ENCODE measurements around the gene FAM187B. TPM values are rescaled to one million over a fixed set of nuclear protein-coding genes. Genes with fewer than 3 reads are reported as not detected.

The FAM187B gene
- total and polyA plus RNA-seq, 4 experiments from 2014 or later = not detected

- H3K27me3 Mint-ChIP-seq = no peaks in the 10 kb centered on the region
- Histone ChIP-seq H3K27ac (ENCODE audit: low read depth, low read length) (no peak overlapping the region), H3K4me3 (ENCODE audit: low read length in 2 of 2) (no peak overlapping the region), H3K27me3 (ENCODE audit: insufficient read depth, low read length) (no peaks in the 10 kb centered on the region), H3K36me3 (ENCODE audit: insufficient read depth, low read length) (no peaks in the 10 kb centered on the region), H3K9me3 (ENCODE audit: control insufficient read depth in 1 of 2, low read length in 2 of 2) (no peaks in the 10 kb centered on the region), H3K4me1 (ENCODE audit: insufficient read depth, low read length) (peaks cover 9% of the 10 kb centered on the region)
- H3K4me1 Mint-ChIP-seq = peaks cover 13 to 28% (median 22%) of the 10 kb centered on the region in 4 donors
- peaks cover 0 to 2% (median 0%) of the 10 kb centered on the region in 8 donors for H3K9me3 Mint-ChIP-seq
- H3K27ac Mint-ChIP-seq = no peak overlapping the region
- H3K36me3 Mint-ChIP-seq = no peaks in the 10 kb centered on the region
- ChIA-PET CTCF (ENCODE audit: partially characterized antibody) (no interaction called here), POLR2A (ENCODE audit: partially characterized antibody) (interaction anchor here (3.3 to 4.3 kb wide), 2 partner anchors 11 to 17 kb away, joined by 11 to 23 read pairs; no protein-coding TSS in a partner anchor)
- no peak for DNase-seq
- H3K4me3 Mint-ChIP-seq = no peak overlapping the region
- intact Hi-C loops (cut with micrococcal nuclease) = loop anchor here (2.0 kb wide), 1 partner anchor 15 kb away; no protein-coding TSS in a partner anchor
Measured at GRCh38 chr19:35195830-35196229, 32.7 kb downstream of the FAM187B start.

- no peaks in the 10 kb centered on the region for H3K36me3 Mint-ChIP-seq
- Histone ChIP-seq H3K27ac (ENCODE audit: low read depth, low read length) (no peak overlapping the region), H3K36me3 (ENCODE audit: insufficient read depth, low read length) (no peaks in the 10 kb centered on the region), H3K4me3 (ENCODE audit: low read length in 2 of 2) (no peak overlapping the region), H3K9me3 (ENCODE audit: control insufficient read depth in 1 of 2, low read length in 2 of 2) (no peaks in the 10 kb centered on the region), H3K4me1 (ENCODE audit: insufficient read depth, low read length) (peaks cover 9% of the 10 kb centered on the region), H3K27me3 (ENCODE audit: insufficient read depth, low read length) (no peaks in the 10 kb centered on the region)
- ChIA-PET POLR2A (ENCODE audit: partially characterized antibody) (interaction anchor here (0.6 to 4.3 kb wide), 10 partner anchors 12 to 72 kb away, joined by 3 to 23 read pairs (median 4); no protein-coding TSS in a partner anchor), CTCF (ENCODE audit: partially characterized antibody) (interaction anchor here (0.7 to 1.9 kb wide), 16 partner anchors 9 to 301 kb away, joined by 3 to 6 read pairs (median 4); partner anchors contain the start of gene FXYD5)
- H3K4me3 Mint-ChIP-seq = no peak overlapping the region
- no peaks in the 10 kb centered on the region for H3K27me3 Mint-ChIP-seq
- H3K9me3 Mint-ChIP-seq = peaks cover 0 to 2% (median 0%) of the 10 kb centered on the region in 8 donors
- DNase-seq = no peak
- intact Hi-C loops (cut with micrococcal nuclease) = loop anchor here (2.0 kb wide), 1 partner anchor 17 kb away; no protein-coding TSS in a partner anchor
- H3K27ac Mint-ChIP-seq = peak overlapping the region in 4 of 7 donors; percentile 7 to 34 (median 22)
- H3K4me1 Mint-ChIP-seq = peaks cover 11 to 19% (median 14%) of the 10 kb centered on the region in 4 donors
Measured at GRCh38 chr19:35194012-35194984, 34.2 kb downstream of the FAM187B start.

GRCh38 chr19:35184884-35185283 lies 43.7 kb downstream of the FAM187B start:
- ChIA-PET POLR2A (ENCODE audit: partially characterized antibody) (no interaction called here), CTCF (ENCODE audit: partially characterized antibody) (interaction anchor here (1.0 kb wide), 1 partner anchor 31 kb away, joined by 3 read pairs; no protein-coding TSS in a partner anchor)
- intact Hi-C loops (cut with micrococcal nuclease) = no loop called here
- Histone ChIP-seq H3K27me3 (ENCODE audit: insufficient read depth, low read length) (no peaks in the 10 kb centered on the region), H3K4me1 (ENCODE audit: insufficient read depth, low read length) (peaks cover 11% of the 10 kb centered on the region), H3K4me3 (ENCODE audit: low read length in 2 of 2) (no peak overlapping the region), H3K9me3 (ENCODE audit: control insufficient read depth in 1 of 2, low read length in 2 of 2) (no peaks in the 10 kb centered on the region), H3K36me3 (ENCODE audit: insufficient read depth, low read length) (no peaks in the 10 kb centered on the region), H3K27ac (ENCODE audit: low read depth, low read length) (no peak overlapping the region)
- Mint-ChIP-seq H3K27me3 (no peaks in the 10 kb centered on the region), H3K4me1 (peaks cover 4 to 25% (median 14%) of the 10 kb centered on the region in 4 donors), H3K27ac (peak overlapping the region in 1 of 7 donors; percentile 72), H3K9me3 (peaks cover 0 to 10% (median 0%) of the 10 kb centered on the region in 8 donors), H3K36me3 (no peaks in the 10 kb centered on the region), H3K4me3 (no peak overlapping the region)
- DNase-seq = no peak

- no peaks in the 10 kb centered on the region for H3K9me3 ChIP-seq (ENCODE audit: control insufficient read depth in 1 of 2, low read length in 2 of 2)
- no peaks in the 10 kb centered on the region for H3K36me3 ChIP-seq (ENCODE audit: insufficient read depth, low read length)
- H3K4me1 ChIP-seq (ENCODE audit: insufficient read depth, low read length) = peaks cover 17% of the 10 kb centered on the region
- H3K27me3 ChIP-seq (ENCODE audit: insufficient read depth, low read length) = no peaks in the 10 kb centered on the region
- DNase-seq = no peak
- Mint-ChIP-seq H3K27ac (no peak overlapping the region), H3K4me1 (peaks cover 9 to 30% (median 19%) of the 10 kb centered on the region in 4 donors), H3K36me3 (no peaks in the 10 kb centered on the region), H3K4me3 (no peak overlapping the region), H3K27me3 (no peaks in the 10 kb centered on the region), H3K9me3 (peaks cover 0 to 10% (median 0%) of the 10 kb centered on the region in 8 donors)
- ChIA-PET CTCF (ENCODE audit: partially characterized antibody) (interaction anchor here (1.7 kb wide), 1 partner anchor 10 kb away, joined by 4 read pairs; no protein-coding TSS in a partner anchor), POLR2A (ENCODE audit: partially characterized antibody) (interaction anchor here (1.7 kb wide), 1 partner anchor 13 kb away, joined by 4 read pairs; no protein-coding TSS in a partner anchor)
- no peak overlapping the region for H3K27ac ChIP-seq (ENCODE audit: low read depth, low read length)
- no peak overlapping the region for H3K4me3 ChIP-seq (ENCODE audit: low read length in 2 of 2)
- intact Hi-C loops (cut with micrococcal nuclease) = no loop called here
Measured at GRCh38 chr19:35184267-35184666, 44.3 kb downstream of the FAM187B start.

- Mint-ChIP-seq H3K4me1 (peaks cover 20 to 53% (median 30%) of the 10 kb centered on the region in 4 donors), H3K36me3 (peaks cover 0 to 7% of the 10 kb centered on the region in 2 donors), H3K4me3 (no peak overlapping the region), H3K9me3 (peaks cover 0 to 12% (median 3%) of the 10 kb centered on the region in 8 donors), H3K27me3 (no peaks in the 10 kb centered on the region), H3K27ac (peak overlapping the region in 2 of 7 donors; percentile 55 to 68)
- no peak for DNase-seq
- intact Hi-C loops (cut with micrococcal nuclease) = no loop called here
- Histone ChIP-seq H3K4me3 (ENCODE audit: low read length in 2 of 2) (no peak overlapping the region), H3K9me3 (ENCODE audit: control insufficient read depth in 1 of 2, low read length in 2 of 2) (no peaks in the 10 kb centered on the region), H3K27ac (ENCODE audit: low read depth, low read length) (no peak overlapping the region), H3K4me1 (ENCODE audit: insufficient read depth, low read length) (peaks cover 23% of the 10 kb centered on the region), H3K27me3 (ENCODE audit: insufficient read depth, low read length) (no peaks in the 10 kb centered on the region), H3K36me3 (ENCODE audit: insufficient read depth, low read length) (no peaks in the 10 kb centered on the region)
- CTCF ChIA-PET (ENCODE audit: partially characterized antibody) = interaction anchor here (1.3 to 2.4 kb wide), 3 partner anchors 13 to 115 kb away, joined by 3 to 5 read pairs (median 4); partner anchors contain the start of gene FXYD7
- POLR2A ChIA-PET (ENCODE audit: partially characterized antibody) = interaction anchor here (16.0 kb wide), 1 partner anchor 23 kb away, joined by 140 read pairs; the partner anchor contains the start of gene FXYD5
Measured at GRCh38 chr19:35181387-35181786, 47.2 kb downstream of the FAM187B start.

- intact Hi-C loops (cut with micrococcal nuclease) = no loop called here
- ChIA-PET POLR2A (ENCODE audit: partially characterized antibody) (interaction anchor here (1.3 to 16.0 kb wide), 7 partner anchors 10 to 32 kb away, joined by 3 to 140 read pairs (median 4); partner anchors contain the start of gene FXYD5), CTCF (ENCODE audit: partially characterized antibody) (interaction anchor here (1.1 to 1.9 kb wide), 4 partner anchors 14 to 113 kb away, joined by 3 to 11 read pairs (median 4); partner anchors contain the start of gene FXYD7)
- H3K36me3 ChIP-seq (ENCODE audit: insufficient read depth, low read length) = no peaks in the 10 kb centered on the region
- DNase-seq = no peak
- peaks cover 27% of the 10 kb centered on the region for H3K4me1 ChIP-seq (ENCODE audit: insufficient read depth, low read length)
- H3K4me3 ChIP-seq (ENCODE audit: low read length in 2 of 2) = no peak overlapping the region
- no peaks in the 10 kb centered on the region for H3K27me3 Mint-ChIP-seq
- H3K27ac ChIP-seq (ENCODE audit: low read depth, low read length) = no peak overlapping the region
- H3K36me3 Mint-ChIP-seq = peaks cover 0 to 11% of the 10 kb centered on the region in 2 donors
- H3K27me3 ChIP-seq (ENCODE audit: insufficient read depth, low read length) = no peaks in the 10 kb centered on the region
- H3K4me1 Mint-ChIP-seq = peaks cover 24 to 62% (median 37%) of the 10 kb centered on the region in 4 donors
- H3K9me3 Mint-ChIP-seq = peaks cover 0 to 12% (median 4%) of the 10 kb centered on the region in 8 donors
- peak overlapping the region in 5 of 8 donors; percentile 21 to 90 (median 56) for H3K4me3 Mint-ChIP-seq
- H3K27ac Mint-ChIP-seq = peak overlapping the region in 5 of 7 donors; percentile 4 to 94 (median 80)
- H3K9me3 ChIP-seq (ENCODE audit: control insufficient read depth in 1 of 2, low read length in 2 of 2) = no peaks in the 10 kb centered on the region
Measured at GRCh38 chr19:35179830-35180229, 48.7 kb downstream of the FAM187B start.
